Measurements from ENCODE around the gene CLEC18A. TPM values are rescaled to one million over a fixed set of nuclear protein-coding genes. Genes with fewer than 3 reads are reported as not detected.

Gene CLEC18A
- total RNA-seq, 1 donor from 2014 or later, result 0.28 TPM

- no peaks in the 10 kb centered on the region for H3K9me3 Mint-ChIP-seq (ENCODE audit: unreplicated experiment)
- peaks cover 3% of the 10 kb centered on the region for H3K27me3 Mint-ChIP-seq (ENCODE audit: unreplicated experiment)
- H3K4me1 Mint-ChIP-seq (ENCODE audit: unreplicated experiment), result peaks cover 3% of the 10 kb centered on the region
- TF ChIP-seq, protein P1, sequence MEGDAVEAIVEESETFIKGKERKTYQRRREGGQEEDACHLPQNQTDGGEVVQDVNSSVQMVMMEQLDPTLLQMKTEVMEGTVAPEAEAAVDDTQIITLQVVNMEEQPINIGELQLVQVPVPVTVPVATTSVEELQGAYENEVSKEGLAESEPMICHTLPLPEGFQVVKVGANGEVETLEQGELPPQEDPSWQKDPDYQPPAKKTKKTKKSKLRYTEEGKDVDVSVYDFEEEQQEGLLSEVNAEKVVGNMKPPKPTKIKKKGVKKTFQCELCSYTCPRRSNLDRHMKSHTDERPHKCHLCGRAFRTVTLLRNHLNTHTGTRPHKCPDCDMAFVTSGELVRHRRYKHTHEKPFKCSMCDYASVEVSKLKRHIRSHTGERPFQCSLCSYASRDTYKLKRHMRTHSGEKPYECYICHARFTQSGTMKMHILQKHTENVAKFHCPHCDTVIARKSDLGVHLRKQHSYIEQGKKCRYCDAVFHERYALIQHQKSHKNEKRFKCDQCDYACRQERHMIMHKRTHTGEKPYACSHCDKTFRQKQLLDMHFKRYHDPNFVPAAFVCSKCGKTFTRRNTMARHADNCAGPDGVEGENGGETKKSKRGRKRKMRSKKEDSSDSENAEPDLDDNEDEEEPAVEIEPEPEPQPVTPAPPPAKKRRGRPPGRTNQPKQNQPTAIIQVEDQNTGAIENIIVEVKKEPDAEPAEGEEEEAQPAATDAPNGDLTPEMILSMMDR (IDR thresholded peaks at IDR 0.05; ENCODE audit: unreplicated experiment), result no peak
- H3K36me3 Mint-ChIP-seq (ENCODE audit: low read depth, unreplicated experiment), result no peaks in the 10 kb centered on the region
- H3K27ac Mint-ChIP-seq (ENCODE audit: unreplicated experiment), result no peak overlapping the region
- H3K4me3 Mint-ChIP-seq (ENCODE audit: unreplicated experiment), result no peak overlapping the region
- no peak for DNase-seq (ENCODE audit: low spot score)
Measured at GRCh38 chr16:69924777-69925191, 26.4 kb upstream of the CLEC18A start.

DNA sequence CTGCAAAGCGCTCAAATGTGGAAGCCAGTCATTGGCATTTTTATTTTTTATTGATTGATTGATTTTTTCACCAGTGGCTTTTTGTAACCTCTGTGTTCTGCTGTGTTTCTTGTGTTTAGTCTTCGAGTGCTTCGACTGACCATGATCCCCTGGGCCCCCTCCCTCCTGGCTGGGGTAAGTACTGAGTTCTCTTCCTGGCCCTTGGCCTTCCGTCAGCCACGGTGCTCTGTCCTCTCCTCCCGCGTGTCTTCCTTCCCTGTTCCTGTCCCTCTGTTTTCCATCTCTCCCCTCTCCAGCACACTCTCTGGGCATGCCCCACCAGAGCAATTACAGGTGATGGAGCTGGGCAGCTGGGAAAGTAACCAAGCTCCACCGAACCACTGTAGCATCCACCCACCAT, 25.8 kb upstream of the CLEC18A start:
- H3K9me3 Mint-ChIP-seq (ENCODE audit: unreplicated experiment), result no peaks in the 10 kb centered on the region
- peaks cover 3% of the 10 kb centered on the region for H3K4me1 Mint-ChIP-seq (ENCODE audit: unreplicated experiment)
- peaks cover 3% of the 10 kb centered on the region for H3K27me3 Mint-ChIP-seq (ENCODE audit: unreplicated experiment)
- TF ChIP-seq, protein P1 (IDR thresholded peaks at IDR 0.05; ENCODE audit: unreplicated experiment), result no peak
- no peak overlapping the region for H3K27ac Mint-ChIP-seq (ENCODE audit: unreplicated experiment)
- no peaks in the 10 kb centered on the region for H3K36me3 Mint-ChIP-seq (ENCODE audit: low read depth, unreplicated experiment)
- DNase-seq (ENCODE audit: low spot score), result no peak
- no peak overlapping the region for H3K4me3 Mint-ChIP-seq (ENCODE audit: unreplicated experiment)

- no peak overlapping the region for H3K4me3 Mint-ChIP-seq (ENCODE audit: unreplicated experiment)
- no peaks in the 10 kb centered on the region for H3K9me3 Mint-ChIP-seq (ENCODE audit: unreplicated experiment)
- TF ChIP-seq, protein P1 (IDR thresholded peaks at IDR 0.05; ENCODE audit: unreplicated experiment), result no peak
- H3K27me3 Mint-ChIP-seq (ENCODE audit: unreplicated experiment), result peaks cover 5% of the 10 kb centered on the region
- DNase-seq (ENCODE audit: low spot score), result no peak
- H3K27ac Mint-ChIP-seq (ENCODE audit: unreplicated experiment), result no peak overlapping the region
- H3K36me3 Mint-ChIP-seq (ENCODE audit: low read depth, unreplicated experiment), result no peaks in the 10 kb centered on the region
- H3K4me1 Mint-ChIP-seq (ENCODE audit: unreplicated experiment), result peaks cover 3% of the 10 kb centered on the region
Measured at GRCh38 chr16:69926241-69926640, 24.9 kb upstream of the CLEC18A start.

DNA sequence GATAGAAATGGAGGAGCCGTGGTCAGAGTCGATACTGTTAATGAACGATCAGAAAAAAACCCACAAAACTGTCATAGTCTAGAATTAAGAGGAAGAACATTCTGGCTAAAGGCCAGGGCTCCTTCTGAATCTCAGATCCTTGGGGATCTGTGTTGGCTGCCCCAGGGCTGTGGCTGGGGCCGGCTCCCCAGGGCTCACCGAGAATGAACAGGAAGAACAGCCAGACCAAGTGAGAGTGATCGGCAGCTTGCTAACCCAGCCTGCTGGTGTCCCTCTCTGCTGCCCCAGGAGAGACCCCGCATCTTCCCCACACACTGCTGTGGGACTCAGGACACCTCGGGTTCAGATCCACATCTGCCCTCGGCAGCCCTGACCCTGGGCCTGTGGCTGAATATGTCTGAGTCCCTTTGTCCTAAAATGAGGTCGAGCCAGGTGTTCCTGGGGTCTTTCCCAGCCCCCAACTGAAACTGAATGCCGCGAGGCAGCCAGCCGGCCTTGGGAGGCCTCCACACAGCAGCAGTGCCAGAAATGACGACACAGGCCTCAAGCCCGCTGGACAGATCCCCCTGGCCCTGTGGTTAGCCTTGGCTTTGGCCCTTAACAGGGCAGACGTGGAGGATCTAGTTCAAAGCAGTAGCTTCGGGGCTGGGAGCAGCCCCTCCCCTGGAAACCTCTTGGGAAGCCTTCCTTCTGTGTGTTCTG, 23.9 kb upstream of the CLEC18A start:
- Mint-ChIP-seq H3K4me1 (ENCODE audit: unreplicated experiment) (peaks cover 3% of the 10 kb centered on the region), H3K4me3 (ENCODE audit: unreplicated experiment) (no peak overlapping the region), H3K27ac (ENCODE audit: unreplicated experiment) (no peak overlapping the region), H3K27me3 (ENCODE audit: unreplicated experiment) (peaks cover 7% of the 10 kb centered on the region), H3K9me3 (ENCODE audit: unreplicated experiment) (no peaks in the 10 kb centered on the region), H3K36me3 (ENCODE audit: low read depth, unreplicated experiment) (no peaks in the 10 kb centered on the region)
- TF ChIP-seq, protein P1 (IDR thresholded peaks at IDR 0.05; ENCODE audit: unreplicated experiment), result no peak
- no peak for DNase-seq (ENCODE audit: low spot score)

DNA sequence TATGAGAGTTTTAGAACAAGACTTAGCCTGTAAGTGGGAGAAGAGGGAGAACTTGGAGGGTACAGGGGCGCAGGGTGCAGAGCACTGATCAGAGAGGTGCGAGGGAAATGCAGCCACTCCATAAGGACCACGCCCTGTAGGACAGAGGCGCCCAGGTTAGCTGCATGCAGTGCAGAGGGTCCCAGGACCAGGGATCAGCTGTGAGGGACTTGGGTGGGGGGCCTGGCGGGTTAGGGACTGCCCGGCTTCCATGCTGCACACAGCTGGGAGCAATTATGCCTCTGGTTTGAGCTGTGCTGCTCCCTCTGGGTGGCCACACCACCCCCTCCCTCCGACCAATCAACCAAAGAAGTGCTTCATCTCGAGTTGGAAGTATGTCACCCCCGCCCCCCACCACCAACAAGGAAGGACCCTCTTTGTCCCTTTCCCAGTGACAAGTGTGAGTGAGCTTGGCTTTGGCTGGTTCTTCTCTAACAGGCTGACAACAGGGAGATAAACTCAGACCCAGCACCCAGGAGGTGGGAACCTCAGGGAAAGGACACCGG, 22.2 kb upstream of the CLEC18A start:
- Mint-ChIP-seq H3K9me3 (ENCODE audit: unreplicated experiment) (no peaks in the 10 kb centered on the region), H3K27ac (ENCODE audit: unreplicated experiment) (no peak overlapping the region), H3K4me1 (ENCODE audit: unreplicated experiment) (peaks cover 3% of the 10 kb centered on the region), H3K4me3 (ENCODE audit: unreplicated experiment) (no peak overlapping the region), H3K27me3 (ENCODE audit: unreplicated experiment) (peaks cover 8% of the 10 kb centered on the region), H3K36me3 (ENCODE audit: low read depth, unreplicated experiment) (peaks cover 4% of the 10 kb centered on the region)
- DNase-seq (ENCODE audit: low spot score), result no peak
- TF ChIP-seq, protein P1 (IDR thresholded peaks at IDR 0.05; ENCODE audit: unreplicated experiment), result no peak

Data from endothelial cell (in vitro differentiated cells).